H54 (cell line): Measurements from ENCODE around the gene CLN6.

Experiments used
- DNase-seq: peaks from one replicate; pipeline ENCODE4 v3.0.0; 2011; ENCODE audit warnings: low spot score, mixed read lengths; ENCODE audit not compliant: insufficient read length
- FAIRE-seq: peaks from 3 replicates; lab custom pipeline; 2011; peaks lifted over from hg19 to GRCh38; lab: Jason Lieb, UNC
- POLR2A ChIP-seq: IDR thresholded peaks from 2 replicates; pipeline ENCODE4 v1.6.1; 2011; ENCODE audit warnings: low read depth, mild to moderate bottlenecking, low read length

The CLN6 gene

GRCh38 chr15:68229386-68230156 lies at the start of gene CLN6:
Gene CLN6, minus strand, starts transcription at chr15:68229728. Its CDS starts 144 bp downstream, at chr15:68229584.
- peak; percentile 74 for DNase-seq
- no peak for FAIRE-seq
- TF ChIP-seq POLR2A, result peak; percentile 43

GRCh38 chr15:68278595-68279405 lies 49.3 kb upstream of the CLN6 start:
- FAIRE-seq, result no peak
- no peak for TF ChIP-seq POLR2A
- DNase-seq, result no peak

DNA sequence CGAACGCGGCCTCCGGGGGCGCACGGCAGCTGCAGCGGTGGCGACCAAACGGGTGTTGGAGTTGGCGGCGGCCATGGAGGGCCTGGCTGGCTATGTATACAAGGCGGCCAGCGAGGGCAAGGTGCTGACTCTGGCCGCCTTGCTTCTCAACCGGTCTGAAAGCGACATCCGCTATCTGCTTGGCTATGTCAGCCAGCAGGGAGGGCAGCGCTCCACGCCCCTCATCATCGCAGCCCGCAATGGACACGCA lies 48.7 kb upstream of the CLN6 start:
- FAIRE-seq (no peak), DNase-seq (no peak)
- TF ChIP-seq POLR2A, result no peak

DNA sequence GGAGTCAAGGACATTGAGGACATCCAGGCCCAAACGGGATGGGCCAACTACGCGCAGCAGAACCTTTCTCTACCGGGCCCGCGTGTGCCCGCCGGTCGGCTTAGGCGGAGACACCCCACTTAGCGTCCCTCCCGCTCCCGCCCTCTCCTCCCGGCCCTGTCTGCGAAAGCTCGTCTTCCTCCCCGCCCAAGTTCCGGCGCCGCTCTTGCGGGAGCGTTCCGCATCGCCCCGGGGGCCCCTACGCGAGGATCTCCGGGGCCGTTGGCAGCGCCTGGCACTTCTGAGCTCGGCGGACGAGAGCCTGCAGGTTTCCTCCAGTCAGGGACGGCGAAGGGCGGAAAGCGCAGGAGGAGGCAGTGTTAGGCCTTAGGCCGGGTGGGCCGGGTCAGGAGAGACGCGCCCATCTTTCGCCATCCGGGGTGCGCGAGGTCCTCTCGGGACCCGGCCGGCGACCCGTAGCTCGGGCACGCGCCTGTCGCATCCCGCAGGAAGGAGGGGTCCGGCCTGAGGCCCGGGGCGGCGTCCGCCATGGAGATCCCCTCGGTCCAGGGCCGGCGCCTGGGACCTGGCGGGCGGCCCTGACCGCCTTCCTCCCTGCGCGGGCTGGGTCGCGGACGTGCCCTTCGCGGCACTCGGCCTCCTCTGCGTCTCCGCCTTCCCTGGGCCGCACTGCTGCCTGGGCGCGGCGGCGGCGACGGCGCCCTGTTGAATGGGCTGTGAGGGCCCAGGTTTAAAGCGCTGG lies 48.2 kb upstream of the CLN6 start, which contains the start of gene FEM1B:
Gene FEM1B (plus strand): TSS at position 143 of the 742 bp plus-strand sequence. CDS start 673 bp downstream, outside the sequence.
- FAIRE-seq, result no peak
- peak; percentile 52 for DNase-seq
- peak; percentile 36 for TF ChIP-seq POLR2A

GRCh38 chr15:68277131-68277602 lies 47.6 kb upstream of the CLN6 start:
- no peak for TF ChIP-seq POLR2A
- FAIRE-seq, result no peak

DNA sequence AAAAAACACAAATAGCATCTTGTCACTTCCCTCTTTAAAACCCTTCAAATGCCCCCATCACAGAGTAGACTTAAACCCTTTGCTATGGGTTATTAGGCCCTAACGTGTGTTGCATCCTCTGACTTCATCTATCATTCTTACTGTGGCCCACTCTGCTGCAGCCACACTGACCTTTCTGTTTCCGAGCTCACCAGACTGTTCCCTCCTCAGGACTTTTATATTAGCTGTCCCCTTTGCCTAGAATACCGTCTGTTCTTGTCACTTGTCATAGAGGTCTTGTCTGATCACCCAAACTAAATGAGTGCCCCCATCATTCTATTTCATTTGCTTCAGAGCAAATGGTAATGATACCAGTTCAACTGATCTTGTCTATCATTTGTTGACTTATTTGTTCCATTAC lies 47.1 kb upstream of the CLN6 start:
- no peak for FAIRE-seq

More at GRCh38 chr15:68277131-68277602, 47.6 kb upstream of the CLN6 start:
- DNase-seq, result no peak

GRCh38 chr15:68275165-68275746 lies 45.7 kb upstream of the CLN6 start:
- DNase-seq, result no peak

More for the DNA sequence above, 47.1 kb upstream of the CLN6 start:
- no peak for DNase-seq
- TF ChIP-seq POLR2A, result no peak

DNA sequence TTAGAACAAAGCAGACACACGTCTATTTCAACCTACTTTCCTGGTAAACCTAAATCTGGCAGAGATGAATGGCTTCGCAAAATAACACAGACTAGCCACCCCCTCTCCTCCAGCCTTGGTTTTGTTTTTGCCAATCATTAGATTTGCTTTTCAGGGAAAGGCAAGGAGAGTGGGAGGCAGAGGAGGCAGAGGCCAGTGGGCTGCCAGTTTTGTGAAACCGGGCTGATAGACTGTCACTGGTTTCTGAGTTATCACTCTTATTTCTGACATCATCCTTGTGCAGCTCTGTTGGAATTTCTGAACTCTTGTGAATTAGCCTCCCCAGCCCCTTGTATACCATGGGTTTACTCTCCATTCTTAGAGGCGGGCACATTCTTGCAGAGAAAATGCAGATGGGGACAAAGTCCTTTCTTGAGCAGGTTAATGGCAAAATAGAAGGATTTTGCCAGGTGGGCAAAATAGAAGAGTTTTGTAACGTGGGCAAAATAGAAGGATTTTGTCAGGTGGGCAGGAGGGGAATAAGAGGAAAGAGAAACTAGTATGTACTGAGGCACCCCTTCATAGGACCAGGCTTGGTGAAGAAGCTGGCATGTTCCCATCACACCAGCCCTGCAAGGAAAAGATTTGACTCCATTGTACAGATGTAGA lies 44.8 kb upstream of the CLN6 start:
- no peak for FAIRE-seq
- DNase-seq, result no peak
- no peak for TF ChIP-seq POLR2A

More at GRCh38 chr15:68275165-68275746, 45.7 kb upstream of the CLN6 start:
- TF ChIP-seq POLR2A, result no peak
- FAIRE-seq, result no peak

GRCh38 chr15:68272721-68273271 lies 43.3 kb upstream of the CLN6 start:
- TF ChIP-seq POLR2A, result no peak
- DNase-seq (peak; percentile 12), FAIRE-seq (no peak)

GRCh38 chr15:68271854-68272471 lies 42.4 kb upstream of the CLN6 start:
- 0 out of 2 replicates have a peak, but pooled peaks have one; percentile 7 for TF ChIP-seq POLR2A
- FAIRE-seq, result peak; percentile 20
- DNase-seq, result peak; percentile 55

DNA sequence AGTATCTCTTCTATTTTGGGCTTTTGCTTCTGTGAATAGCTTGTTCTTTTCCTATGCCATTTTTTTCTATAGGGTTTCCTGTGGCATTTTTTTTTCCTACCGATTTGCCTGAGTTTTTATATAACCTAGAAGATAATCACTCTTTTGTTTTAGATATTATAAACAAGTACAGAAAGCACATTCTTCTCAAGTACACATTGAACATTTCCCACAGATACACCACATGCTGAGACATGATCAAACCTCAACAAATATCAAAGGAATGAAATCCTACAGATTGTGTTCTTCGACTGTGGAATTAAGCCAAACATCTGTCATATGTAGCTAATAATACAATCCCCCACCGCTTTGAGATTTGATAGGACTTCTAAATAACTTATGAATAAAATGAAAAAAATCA lies 38.9 kb upstream of the CLN6 start:
- DNase-seq (no peak), FAIRE-seq (no peak)
- TF ChIP-seq POLR2A, result no peak

DNA sequence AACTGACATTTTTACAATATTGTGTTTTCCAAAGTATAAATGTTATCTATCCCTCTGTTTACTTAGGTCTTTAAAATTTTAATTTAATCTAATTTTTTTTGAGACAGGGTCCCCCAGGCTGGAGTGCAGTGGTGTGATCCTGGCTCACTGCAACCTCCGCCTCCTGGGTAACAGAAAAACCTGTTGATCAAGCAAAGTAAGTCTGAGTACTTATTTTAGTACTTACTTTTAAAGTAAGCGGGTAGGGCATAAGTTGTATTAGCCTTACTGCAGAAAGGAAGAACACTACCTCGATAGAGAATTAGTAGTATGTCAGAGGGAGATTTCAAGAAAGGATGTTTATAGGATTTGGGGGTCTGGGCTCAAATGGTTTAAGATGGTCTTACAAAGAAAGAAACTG lies 36.1 kb upstream of the CLN6 start:
- DNase-seq, result no peak
- FAIRE-seq, result no peak
- no peak for TF ChIP-seq POLR2A
